HG02642 (cell line): Measurements from ENCODE around the gene RNF26.

Experiments used
- ATAC-seq: cut with Tn5 transposase; IDR thresholded peaks from one replicate; pipeline ENCODE4 v1.9.1; 2021; ENCODE audit warnings: mild to moderate bottlenecking; ENCODE audit not compliant: unreplicated experiment, poor library complexity

Gene RNF26

DNA sequence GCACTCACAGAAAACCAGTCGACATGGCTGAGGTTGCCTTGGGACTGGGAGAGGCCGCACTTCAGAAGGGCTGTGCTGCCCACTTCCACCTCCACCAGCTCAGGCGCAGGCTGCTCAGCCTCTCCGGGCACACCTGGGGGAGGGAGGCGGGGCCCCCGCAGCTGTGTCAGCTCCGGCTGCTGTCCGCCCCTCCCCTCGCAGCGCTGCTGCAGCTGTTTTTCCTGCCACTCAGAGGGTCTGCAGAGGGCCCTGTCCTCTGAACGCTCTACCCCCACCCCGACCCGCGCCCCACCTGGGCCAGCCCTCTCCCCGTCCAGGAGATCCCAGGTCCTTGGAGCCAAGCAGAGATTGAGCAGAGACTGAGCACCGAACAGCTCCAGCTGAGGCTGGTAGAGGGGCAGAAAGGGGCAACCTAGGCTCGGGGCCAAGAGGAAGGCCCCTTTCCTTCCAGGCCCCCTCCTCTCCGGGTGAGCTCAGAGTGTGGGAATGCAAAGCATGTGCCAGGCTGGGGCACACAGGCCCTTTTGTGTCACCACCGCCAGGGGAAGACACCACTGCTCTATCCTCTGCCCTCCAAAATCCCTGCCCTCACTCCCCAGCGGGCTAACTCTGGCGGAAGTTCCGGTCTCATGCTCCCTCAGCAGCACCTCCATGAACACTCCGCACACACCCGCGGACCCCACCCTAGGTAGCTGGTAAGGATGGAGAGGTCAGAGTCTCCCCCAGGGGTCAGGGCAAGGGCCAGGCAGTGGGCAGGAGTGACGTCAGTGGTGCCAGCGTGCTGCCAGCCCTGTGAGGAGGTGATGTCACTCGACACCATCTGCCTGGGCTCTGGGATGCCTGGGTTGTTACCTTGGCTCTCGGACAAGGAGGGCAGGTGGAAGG is 19.0 kb upstream of the RNF26 start:
- ATAC-seq: peak; percentile 34

DNA sequence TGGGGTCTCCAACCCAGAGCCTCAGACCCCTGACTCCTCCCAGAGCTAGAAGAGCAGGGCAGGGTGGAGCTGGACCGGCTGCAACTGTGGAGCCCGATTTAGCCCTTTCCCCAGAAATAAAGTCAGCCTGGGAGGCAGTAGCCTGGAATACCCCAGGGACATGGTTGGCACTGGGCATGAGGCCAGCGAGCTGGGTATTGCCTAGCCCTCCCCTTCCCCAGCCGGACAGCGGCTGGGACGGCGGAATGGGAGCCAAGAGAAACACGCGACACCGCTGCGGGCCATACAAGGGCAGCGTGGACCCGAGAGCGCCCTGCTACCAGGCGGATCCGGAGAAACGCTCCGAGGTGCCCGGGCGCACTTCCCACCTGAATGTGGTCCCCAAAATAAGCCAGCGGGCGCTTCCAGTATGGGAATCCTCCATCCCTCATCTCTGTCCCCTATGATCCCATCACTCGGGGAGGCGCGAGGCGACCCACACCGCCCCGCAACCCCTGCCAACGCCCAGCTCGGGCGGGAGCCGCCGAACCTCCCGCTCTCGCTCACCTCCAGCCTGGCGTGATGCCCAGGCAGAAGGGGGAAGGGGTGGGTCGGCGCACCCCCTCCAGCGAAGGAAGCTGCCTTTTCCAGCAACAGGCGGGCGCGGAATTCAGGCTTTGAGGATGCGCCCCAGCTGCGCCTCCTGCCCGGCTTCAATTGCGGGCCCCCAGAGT is 18.2 kb upstream of the RNF26 start:
- no peak for ATAC-seq

DNA sequence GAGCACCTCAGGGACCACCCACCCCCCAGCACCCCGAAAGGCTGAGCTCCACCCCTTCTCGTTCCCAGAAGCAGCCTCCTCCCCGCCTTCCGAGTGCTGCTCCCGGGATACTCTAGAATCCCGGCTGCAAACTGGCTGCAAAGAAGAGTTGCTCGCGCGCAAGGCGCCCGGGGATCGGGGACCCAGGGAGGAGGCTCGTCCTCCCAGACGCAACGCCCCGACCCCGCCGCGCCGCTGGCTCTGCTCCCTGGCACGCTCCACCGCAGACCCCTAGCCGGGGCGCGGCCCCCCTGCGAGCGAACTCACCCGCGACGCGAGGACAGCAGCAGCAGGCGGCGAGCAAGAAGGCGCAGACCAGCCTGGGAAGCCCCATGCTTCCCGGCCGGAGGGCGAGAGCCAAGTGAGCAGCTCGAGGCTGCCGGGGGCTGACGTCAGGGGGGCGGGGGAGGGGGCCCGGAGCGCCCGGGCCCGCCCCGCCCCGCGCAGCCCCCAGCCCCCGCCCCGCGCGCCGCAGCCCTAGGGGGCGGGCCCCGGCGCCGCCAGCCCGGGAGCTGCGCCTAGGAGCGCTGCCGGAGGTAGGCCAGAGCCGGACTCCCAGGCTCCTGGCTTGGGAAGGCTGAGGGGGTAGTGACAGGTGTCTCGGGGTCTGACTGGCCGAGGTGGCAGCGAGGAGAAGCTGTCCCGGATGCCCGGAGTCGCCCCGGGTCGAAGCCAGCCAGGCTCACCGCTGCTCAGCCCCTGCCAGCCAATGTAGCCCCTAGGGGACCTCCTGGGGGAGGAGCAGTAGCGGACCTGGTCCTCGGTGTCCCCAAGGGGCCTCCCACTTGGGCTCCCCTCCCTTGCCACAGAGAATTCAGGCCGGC is 17.4 kb upstream of the RNF26 start, which contains the start of gene MCAM:
MCAM (minus strand) TSS at position 402 of the 863 bp plus-strand sequence; CDS start at position 373, 29 bp downstream.
- no peak for ATAC-seq

DNA sequence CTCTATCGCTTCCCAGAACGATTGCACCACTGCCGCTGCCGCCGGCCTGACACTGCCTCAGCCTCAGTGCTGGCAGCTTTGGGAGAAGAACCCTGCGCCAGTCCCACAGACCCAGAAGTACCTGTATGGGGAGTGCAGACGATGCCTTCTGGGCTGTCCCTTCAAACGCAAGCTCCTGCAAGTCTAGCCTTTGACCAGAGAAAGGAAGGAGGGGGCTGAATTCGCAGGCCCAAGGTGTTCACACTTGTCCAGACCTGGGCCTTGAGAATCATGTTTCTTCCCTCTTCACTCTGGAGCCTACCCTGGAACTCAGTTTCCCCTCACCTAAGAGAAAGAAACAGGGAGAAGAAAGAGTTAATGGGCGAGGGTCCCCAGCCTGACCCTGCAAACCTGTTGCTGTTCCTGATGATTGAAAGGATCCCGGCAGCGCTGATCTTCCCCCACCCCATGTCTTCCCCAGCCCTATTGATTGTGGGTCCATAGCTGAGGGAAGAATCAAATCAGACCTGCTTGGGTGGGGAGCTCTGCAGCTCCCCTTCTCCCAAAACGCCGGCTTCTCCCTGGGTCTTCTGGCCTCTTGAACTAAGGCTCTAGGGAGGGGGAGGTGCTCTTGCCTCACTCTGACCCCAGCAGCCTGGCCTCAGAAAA is 16.6 kb upstream of the RNF26 start:
- ATAC-seq: no peak

DNA sequence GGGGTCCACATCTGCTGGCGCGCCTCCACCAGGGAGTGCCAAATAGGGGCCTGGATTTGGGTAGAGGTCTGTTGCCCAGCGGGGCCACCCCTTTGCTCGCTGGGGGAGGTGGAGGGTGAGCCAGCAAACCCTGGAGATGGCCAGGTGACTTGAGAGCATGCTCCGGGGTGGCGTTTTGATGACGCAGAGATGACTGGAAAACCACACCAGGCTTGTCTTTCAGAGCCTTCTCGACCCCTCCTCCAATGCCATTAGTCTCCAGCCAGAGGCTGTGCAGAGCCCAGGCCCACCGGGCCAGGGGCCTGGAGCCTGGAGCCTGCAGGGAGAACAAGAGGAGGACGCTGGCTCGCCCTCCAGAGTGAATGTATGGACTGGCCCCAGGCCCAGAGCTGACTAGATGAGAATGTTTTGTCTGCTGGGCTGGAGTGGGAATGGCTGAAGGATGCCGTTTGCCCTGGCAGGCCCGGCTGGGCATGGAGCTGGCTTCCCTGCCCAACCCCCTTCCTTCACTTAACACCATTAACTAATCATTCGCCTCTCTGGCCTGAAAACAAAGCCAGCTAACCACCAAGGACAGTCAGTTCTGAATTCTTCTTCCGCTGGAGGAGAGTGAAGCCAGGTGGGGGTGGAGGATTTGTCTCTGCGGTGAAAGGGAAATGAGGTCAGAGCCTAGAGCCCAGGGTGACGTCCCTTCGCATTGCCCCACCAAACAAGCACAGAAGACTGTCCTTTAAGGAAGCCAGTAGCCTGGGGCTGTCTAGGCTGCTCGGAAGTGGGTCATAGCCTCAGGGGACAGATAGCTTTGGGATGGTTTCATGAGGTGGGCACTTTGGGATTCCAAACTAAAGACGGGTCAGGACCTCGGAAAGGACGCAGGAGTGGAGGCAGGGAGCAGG is 15.8 kb upstream of the RNF26 start:
- ATAC-seq: no peak

DNA sequence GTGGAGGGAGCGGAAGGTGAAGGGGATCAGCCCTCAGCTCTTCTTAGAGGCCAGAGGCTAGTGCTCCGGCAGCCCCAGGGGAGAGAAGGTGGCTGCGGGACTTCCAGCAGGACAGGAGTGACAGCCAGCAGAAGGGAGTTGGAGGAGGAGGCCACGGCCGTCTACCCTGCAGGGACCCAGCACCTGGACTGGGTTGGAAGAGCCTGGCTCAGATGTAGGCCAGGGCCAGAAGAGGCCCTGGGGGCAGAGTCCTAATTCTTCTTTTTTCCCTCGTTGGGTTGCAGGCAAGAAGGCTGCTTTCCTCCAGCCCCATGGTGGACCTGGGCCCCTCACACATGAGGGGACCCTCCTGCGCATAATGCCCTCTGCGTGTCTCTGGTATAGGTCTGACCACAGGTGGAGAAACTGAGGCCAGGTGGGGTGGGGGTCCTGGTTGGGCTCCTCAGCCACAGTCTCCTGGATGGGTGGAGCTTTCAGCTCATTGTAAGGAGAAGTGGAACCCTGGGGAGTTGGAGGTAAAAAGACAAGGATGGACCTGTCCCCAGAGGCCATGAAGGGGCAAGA is 15.1 kb upstream of the RNF26 start:
- no peak for ATAC-seq

DNA sequence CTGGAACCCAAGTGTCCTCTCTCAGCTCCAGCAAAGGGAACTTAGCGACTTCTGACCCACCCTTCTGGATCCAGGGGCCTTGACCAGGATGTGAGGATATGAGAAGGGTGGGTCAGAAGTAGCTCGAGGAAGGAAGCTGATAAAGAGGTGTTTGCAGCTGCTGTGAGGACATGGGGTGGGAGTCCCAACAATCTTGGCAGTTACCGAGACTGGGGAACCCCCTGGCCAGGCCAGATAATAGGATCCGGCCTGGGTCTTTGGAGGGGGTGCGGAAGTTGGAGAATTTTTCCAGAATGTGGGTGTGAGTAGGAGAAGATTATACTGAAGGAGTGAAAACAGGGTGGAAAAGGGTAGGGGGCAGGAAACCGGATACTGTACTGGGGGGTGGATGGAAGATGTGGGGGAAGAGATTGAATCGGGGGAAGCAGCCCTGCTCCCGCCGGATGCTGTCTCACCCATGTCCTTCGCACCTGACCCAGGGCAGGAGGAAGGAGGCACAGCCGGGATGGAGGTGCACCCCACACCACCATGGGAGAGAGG is 14.6 kb upstream of the RNF26 start:
- no peak for ATAC-seq

DNA sequence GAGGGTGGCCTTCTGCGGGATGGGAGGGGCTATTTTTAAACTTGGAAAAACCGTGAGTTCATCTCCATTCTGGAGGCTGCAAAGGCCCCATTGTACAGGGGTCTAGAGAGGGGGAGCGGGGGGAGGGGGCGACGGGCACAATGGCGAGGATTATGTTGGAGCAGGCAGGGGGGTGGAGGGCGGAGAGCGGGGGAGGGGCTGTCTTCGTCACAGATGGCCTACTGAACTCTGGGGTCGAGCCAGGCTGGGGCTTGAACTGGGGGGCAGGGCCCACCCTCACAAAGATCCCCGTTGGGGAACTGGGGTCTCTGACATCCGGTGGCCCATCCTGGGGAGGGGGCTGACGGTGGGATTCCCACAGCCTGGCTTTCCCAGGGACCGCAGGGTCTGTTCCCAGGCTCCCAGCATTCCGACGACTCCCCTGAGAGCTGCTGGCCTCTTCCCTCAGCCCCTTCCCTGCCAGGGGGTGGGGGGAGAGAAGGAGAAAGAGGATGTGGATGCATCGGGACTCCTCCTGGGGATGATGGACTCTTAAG is 14.0 kb upstream of the RNF26 start:
- no peak for ATAC-seq

DNA sequence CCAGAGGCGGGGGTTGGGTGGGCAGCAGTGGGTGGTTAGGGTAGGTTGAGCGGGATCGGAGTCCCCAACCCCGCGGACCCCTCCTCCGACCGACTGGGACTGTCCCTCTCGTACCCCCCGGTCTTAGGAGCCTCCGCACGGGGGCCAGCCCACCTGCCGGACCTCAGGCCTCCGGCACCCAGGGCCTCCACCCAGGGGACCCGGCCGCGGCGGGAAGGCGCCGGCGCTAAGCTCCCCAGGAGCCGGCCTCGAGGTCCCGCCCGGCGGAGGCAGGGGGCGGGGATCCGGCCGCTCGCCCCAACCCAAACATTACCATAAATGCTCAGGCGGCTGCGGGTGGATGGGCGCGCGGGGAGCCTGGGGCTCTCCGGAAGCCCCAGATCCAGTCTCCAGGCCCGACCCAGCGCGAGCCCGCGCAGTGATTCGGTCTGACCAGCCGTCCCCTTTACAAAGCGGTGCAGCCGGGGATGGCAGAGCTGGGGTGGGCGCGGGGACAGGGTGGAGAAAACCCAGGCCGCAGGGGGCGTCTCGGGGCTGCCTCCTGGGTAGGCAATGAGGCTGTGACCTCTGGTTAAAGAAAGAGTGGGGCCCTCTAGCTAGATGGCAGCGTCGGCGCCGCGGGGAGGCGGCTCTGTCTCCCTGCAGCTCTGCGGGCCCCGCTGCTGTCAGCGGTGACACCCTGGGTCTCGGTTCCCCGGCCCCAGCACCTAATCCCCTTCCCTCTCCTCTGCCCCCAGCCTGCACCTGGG is 13.4 kb upstream of the RNF26 start:
- ATAC-seq: peak; percentile 52

DNA sequence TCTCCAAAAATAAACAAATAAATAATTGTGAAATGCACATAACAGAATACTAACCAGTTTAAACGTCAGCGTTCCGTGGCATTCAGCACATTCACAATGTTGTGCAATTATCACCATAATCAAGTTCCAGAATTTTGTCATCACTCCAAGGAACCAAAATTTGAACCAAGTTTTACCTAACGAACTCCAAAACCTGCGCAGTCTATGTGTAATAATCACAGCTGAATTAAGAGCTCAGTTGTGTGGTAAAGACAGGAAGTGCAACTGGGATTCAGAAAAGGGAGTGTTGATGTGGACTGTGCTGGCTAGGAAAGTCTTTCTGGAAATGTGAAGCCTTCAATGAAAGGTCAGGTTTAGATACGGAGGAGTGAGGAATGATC is 12.0 kb upstream of the RNF26 start:
- no peak for ATAC-seq

DNA sequence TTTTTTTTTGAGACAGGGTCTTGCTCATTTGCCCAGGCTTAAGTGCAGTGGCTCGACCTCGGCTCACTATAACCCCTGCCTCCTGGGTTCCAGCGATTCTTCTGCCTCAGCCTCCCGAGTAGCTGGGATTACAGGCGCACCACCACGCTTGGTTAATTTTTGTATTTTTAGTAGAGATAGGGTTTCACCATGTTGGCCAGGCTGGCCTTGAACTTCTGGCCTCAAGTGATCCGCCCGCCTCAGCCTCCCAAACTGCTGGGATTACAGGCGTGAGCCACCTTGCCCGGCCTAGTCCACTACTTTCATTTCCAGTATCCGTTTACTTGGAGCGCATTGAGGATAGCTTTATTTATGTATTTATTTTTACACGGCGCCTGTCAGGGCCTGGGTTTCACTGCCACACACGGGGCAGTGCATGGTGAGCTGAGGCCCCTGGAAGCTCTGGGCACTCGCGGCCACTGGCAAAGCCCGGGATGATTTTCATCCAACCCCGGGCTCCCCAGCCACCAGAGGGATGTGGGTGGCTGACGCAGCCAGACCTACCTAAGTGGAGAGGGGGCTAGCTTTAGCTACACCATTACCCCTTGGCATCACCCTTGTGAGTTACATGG is 11.3 kb upstream of the RNF26 start:
- ATAC-seq: no peak

DNA sequence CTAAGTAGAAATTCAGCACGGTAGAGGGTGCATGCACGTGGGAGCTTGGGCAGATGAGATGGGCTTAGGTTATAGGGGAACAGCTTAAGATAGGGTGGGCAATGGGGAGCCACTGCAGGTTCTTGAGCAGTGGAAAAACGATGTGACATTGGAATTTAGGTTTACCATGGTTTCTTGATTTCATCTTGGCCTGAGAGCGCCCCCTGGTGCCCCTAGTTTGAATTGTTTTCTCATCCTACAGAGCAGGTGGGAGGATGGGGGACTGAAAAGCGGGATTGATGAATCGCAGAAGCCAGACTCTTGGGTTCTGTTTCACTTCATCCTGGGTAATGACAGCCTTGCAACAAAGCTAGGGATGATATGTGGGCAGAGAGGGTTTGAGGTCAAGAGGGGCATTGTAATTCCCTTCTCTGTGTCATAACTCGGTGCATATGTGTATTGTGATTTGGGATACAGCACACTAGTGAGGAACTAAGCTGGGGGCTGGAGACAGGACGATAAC is 10.7 kb upstream of the RNF26 start:
- ATAC-seq: no peak

DNA sequence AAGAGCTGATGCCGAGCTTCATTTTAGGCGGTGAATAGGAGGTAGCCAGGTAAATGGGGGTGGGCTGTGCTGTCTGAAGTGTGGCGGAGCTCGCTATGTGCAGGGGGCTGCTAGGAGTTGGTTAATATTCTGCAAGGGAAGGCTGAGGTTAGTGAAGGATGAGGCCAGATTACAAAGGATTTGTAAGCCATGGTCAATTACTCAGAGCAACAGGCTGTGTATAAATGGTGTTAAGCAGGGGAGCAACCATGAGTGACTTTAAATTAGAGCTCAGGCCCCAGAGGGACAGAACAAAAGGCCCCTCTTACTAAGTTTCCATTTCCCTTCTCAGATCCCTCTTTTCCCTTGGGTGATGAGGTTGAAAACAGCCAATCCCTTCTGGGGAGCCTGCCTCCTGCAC is 10.1 kb upstream of the RNF26 start:
- ATAC-seq: no peak

DNA sequence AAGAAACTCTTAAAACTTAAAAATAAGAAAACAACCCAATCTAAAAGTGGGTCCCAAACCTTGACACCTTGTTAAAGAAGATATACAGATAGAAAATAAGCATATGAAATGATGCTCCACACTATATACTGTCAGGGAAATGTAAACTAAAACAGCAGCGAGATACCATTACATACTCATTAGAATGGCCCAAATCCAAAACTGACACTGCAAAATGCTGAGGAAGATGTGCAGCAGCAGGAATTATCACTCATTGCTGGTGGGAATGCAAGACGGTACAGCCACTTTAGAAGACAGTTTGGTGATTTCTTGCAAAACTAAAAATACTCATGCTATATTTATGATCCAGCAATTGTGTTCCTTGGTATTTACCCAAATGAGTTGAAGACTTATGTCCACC is 5.0 kb upstream of the RNF26 start:
- ATAC-seq: no peak

DNA sequence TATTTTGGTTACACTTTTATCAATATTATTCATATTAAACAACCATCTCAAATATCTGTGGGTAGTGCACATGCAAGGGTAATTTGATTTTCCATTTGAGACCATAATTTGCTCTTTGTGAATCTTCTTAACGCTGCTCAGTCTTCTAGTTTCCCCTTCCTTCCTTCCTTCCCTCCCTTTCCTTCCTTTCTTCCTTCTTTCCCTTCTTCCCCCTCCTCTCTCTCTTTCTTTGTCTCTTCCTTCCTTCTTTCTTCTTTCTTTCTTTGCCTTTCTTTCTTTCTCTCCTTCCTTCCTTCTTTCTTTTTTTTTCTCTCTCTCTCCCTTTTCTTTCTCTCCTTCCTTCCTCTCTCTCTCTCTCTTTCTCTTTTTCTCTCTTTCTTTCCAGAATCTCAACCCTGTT is 4.1 kb upstream of the RNF26 start:
- ATAC-seq: no peak

DNA sequence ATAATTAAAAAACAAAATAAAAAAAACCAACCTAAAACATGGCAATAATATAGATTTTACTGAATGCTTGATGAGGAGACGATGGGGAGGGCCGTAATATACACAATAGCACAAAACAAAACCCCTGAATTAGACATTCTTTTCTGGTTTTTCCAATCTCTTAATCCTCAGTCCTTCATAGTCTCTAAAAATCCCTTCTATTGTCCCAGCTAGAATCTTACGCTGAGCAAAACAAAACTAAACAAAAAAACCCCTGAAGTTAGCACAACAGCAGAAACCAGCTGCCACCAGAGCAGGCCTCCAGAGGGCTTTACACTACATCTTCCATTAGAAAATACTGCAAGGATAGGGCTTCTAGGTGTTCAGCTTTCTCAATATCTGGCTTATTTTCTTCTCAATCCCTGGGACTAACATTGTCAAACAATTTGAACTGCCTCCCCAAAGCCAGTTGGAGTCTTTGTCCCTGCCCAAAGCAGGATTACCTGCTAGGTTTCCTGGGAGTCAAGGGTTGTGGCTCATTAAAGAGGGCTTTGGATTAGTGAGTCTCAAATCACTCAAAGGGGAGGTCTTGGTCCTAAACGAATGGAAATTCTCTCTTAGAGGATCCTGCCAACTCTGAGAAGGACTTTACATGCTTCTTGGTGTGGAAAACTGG is 2.1 kb upstream of the RNF26 start:
- ATAC-seq: no peak
